GM13976 (cell line): ENCODE measurements around the gene DUS3L.

Experiments used
- DNase-seq: peaks from one replicate; pipeline ENCODE4 v3.0.0; 2012; ENCODE audit warnings: low spot score
- CTCF ChIP-seq: IDR thresholded peaks from 2 replicates; pipeline ENCODE4 v1.5.1; 2012; ENCODE audit warnings: borderline replicate concordance, mild to moderate bottlenecking; ENCODE audit not compliant: insufficient read depth; ENCODE audit errors: extremely low read depth, missing control alignments, control extremely low read depth
- in situ Hi-C: fragments of 300-500 bp; cut with MboI; formaldehyde crosslinking; loops from one replicate; pipeline ENCODE4 v1.12.0; 2022; ENCODE audit warnings: low sequenced_read_pairs, mixed read lengths, inconsistent platforms; ENCODE audit not compliant: unreplicated experiment

DUS3L gene

GRCh38 chr19:5790559-5791520, at the start of gene DUS3L:
TSS of gene DUS3L (minus strand) at chr19:5791163. CDS start at chr19:5791141, 22 bp downstream.
- no peak for TF ChIP-seq CTCF
- peak; percentile 99 for DNase-seq
- in situ Hi-C loops, result no loop called here

GRCh38 chr19:5839065-5840017, 48.4 kb upstream of the DUS3L start, which contains the start of gene FUT6:
TSS of gene FUT6 (minus strand) at chr19:5839702. CDS start at chr19:5832567, 7,135 bp downstream.
- TF ChIP-seq CTCF, result no peak
- in situ Hi-C loops, result no loop called here
- no peak for DNase-seq

GRCh38 chr19:5838353-5839064, 47.5 kb upstream of the DUS3L start:
- no peak for TF ChIP-seq CTCF
- in situ Hi-C loops, result no loop called here
- no peak for DNase-seq

GRCh38 chr19:5837761-5838352, 46.9 kb upstream of the DUS3L start:
- no peak for TF ChIP-seq CTCF
- in situ Hi-C loops, result no loop called here
- no peak for DNase-seq

- TF ChIP-seq CTCF, result no peak
- no peak for DNase-seq
- in situ Hi-C loops, result no loop called here
These were observed 41.7 kb upstream of the DUS3L start for GRCh38 chr19:5832527-5833216.
